A673 (cell line): ENCODE data around the gene RAPGEF5. TPM values are rescaled to one million over a fixed set of nuclear protein-coding genes. Genes with fewer than 3 reads are reported as not detected.

ENCODE experiments used
- BruUV-seq: library from RNA; stranded (reverse); fragments of 400-500 nt; replicated peaks from 2 replicates; lab custom pipeline; 2021; lab: Mats Ljungman, UMichigan
- CTCF ChIA-PET: fragments of 300-600 bp; sonication (Branson Sonifier 250); formaldehyde crosslinking; loops from one replicate; lab custom pipeline; 2022; ENCODE audit warnings: antibody characterized with exemption; lab: Charles Lee
- POLR2A ChIA-PET: fragments of 300-600 bp; sonication (Branson Sonifier 250); formaldehyde crosslinking; loops from one replicate; lab custom pipeline; 2022; ENCODE audit warnings: antibody characterized with exemption; ENCODE audit not compliant: low non-redundant PET; lab: Charles Lee
- DNase-seq: peaks from one replicate; pipeline ENCODE4 v3.0.0-alpha.2; 2015; ENCODE audit warnings: low spot score
- H3K27ac ChIP-seq: fragments of 200-600 bp; sonication (generic); 2 replicates; pipeline ENCODE4 v1.5.1; 2016; ENCODE audit warnings: mixed run types, low read depth, mild to moderate bottlenecking, mixed read lengths, antibody characterized with exemption, low read length; ENCODE audit not compliant: poor library complexity, severe bottlenecking
- H3K27me3 ChIP-seq: fragments of 200-600 bp; sonication (generic); replicated peaks from 2 replicates; pipeline ENCODE4 v1.6.1; 2017; ENCODE audit warnings: mixed run types, low read depth, mild to moderate bottlenecking, mixed read lengths, antibody characterized with exemption, low read length; ENCODE audit not compliant: insufficient read depth, poor library complexity
- H3K36me3 ChIP-seq: fragments of 200-600 bp; sonication (generic); 2 replicates; pipeline ENCODE4 v1.6.1; 2016; ENCODE audit warnings: mixed run types, mild to moderate bottlenecking, mixed read lengths, antibody characterized with exemption, low read length; ENCODE audit not compliant: insufficient read depth, poor library complexity, severe bottlenecking
- H3K4me1 ChIP-seq: fragments of 200-600 bp; sonication (generic); 2 replicates; pipeline ENCODE4 v1.6.1; 2017; ENCODE audit warnings: mixed run types, mild to moderate bottlenecking, mixed read lengths, antibody characterized with exemption, low read length; ENCODE audit not compliant: insufficient read depth, poor library complexity, severe bottlenecking
- H3K4me3 ChIP-seq: fragments of 200-600 bp; sonication (generic); 2 replicates; pipeline ENCODE4 v1.5.1; 2016; ENCODE audit warnings: low read depth, mixed run types, mild to moderate bottlenecking, mixed read lengths, low read length; ENCODE audit not compliant: poor library complexity, severe bottlenecking
- H3K9me3 ChIP-seq: fragments of 200-600 bp; sonication (generic); 2 replicates; pipeline ENCODE4 v1.6.1; 2016; ENCODE audit warnings: mixed run types, low read depth, mild to moderate bottlenecking, mixed read lengths, antibody characterized with exemption, low read length; ENCODE audit not compliant: poor library complexity, severe bottlenecking
- CTCF ChIP-seq: fragments of 300-800, 200-600 bp; sonication (generic); conservative IDR thresholded peaks from 2 replicates; pipeline ENCODE4 v1.5.1; 2017; ENCODE audit warnings: low read depth, mild to moderate bottlenecking, antibody characterized with exemption, low read length, moderate library complexity, mixed read lengths
- EZH2 ChIP-seq: fragments of 200-600 bp; sonication (generic); IDR thresholded peaks from 2 replicates; pipeline ENCODE4 v1.6.1; 2017; ENCODE audit warnings: borderline replicate concordance, low read depth, mild to moderate bottlenecking, mixed read lengths, antibody characterized with exemption, low read length; ENCODE audit not compliant: poor library complexity, severe bottlenecking
- intact Hi-C: fragments of 100-400 bp; cut with micrococcal nuclease; formaldehyde crosslinking; loops from one replicate; pipeline ENCODE4 v1.10.0; 2022; ENCODE audit not compliant: unreplicated experiment
- total RNA-seq: library from RNA; stranded (reverse); gene quantifications from 2 replicates; pipeline ENCODE4 v1.2.3, GENCODE V29; 2021

RAPGEF5 gene
- total RNA-seq, 1 experiment from 2014 or later, result 10.7 TPM

GRCh38 chr7:22302951-22303423, 54.0 kb downstream of the RAPGEF5 start:
- peak; percentile 73 for DNase-seq
- ChIA-PET CTCF (no interaction called here), POLR2A (no interaction called here)
- no TSS peak for BruUV-seq
- TF ChIP-seq EZH2 (no peak), CTCF (no peak)
- H3K27ac ChIP-seq, result peak overlapping the region; percentile 76
- peaks cover 8% of the 10 kb centered on the region for H3K9me3 ChIP-seq
- intact Hi-C loops, result no loop called here
- no peak overlapping the region for H3K4me3 ChIP-seq
- peaks cover 21% of the 10 kb centered on the region for H3K36me3 ChIP-seq
- peaks cover 15% of the 10 kb centered on the region for H3K4me1 ChIP-seq
- H3K27me3 ChIP-seq, result no peaks in the 10 kb centered on the region

- intact Hi-C loops, result no loop called here
- H3K27ac ChIP-seq, result peak overlapping the region; percentile 76
- TF ChIP-seq EZH2 (no peak), CTCF (no peak)
Measured at GRCh38 chr7:22302193-22302592, 54.8 kb downstream of the RAPGEF5 start.

GRCh38 chr7:22301790-22302189, 55.2 kb downstream of the RAPGEF5 start:
- no peak for TF ChIP-seq EZH2
- TF ChIP-seq CTCF, result no peak
- ChIA-PET CTCF (no interaction called here), POLR2A (interaction anchor here (0.7 kb wide), 1 partner anchor 219 kb away, joined by 10 read pairs; no protein-coding TSS in a partner anchor)
- BruUV-seq, result no TSS peak
- peak overlapping the region; percentile 76 for H3K27ac ChIP-seq
- no peak for DNase-seq
- intact Hi-C loops, result no loop called here
- H3K36me3 ChIP-seq, result peaks cover 9% of the 10 kb centered on the region
- peaks cover 15% of the 10 kb centered on the region for H3K4me1 ChIP-seq
- peaks cover 4% of the 10 kb centered on the region for H3K9me3 ChIP-seq
- H3K27me3 ChIP-seq, result no peaks in the 10 kb centered on the region
- H3K4me3 ChIP-seq, result no peak overlapping the region

More at GRCh38 chr7:22302193-22302592, 54.8 kb downstream of the RAPGEF5 start:
- BruUV-seq, result no TSS peak
- peaks cover 13% of the 10 kb centered on the region for H3K36me3 ChIP-seq
- no peaks in the 10 kb centered on the region for H3K27me3 ChIP-seq
- POLR2A ChIA-PET, result interaction anchor here (0.7 kb wide), 1 partner anchor 220 kb away, joined by 10 read pairs; no protein-coding TSS in a partner anchor
- peaks cover 15% of the 10 kb centered on the region for H3K4me1 ChIP-seq
- no peak overlapping the region for H3K4me3 ChIP-seq
- H3K9me3 ChIP-seq, result peaks cover 8% of the 10 kb centered on the region
- CTCF ChIA-PET, result no interaction called here
- no peak for DNase-seq
